ENCODE measurements around the gene LTB4R2. TPM values are rescaled to one million over a fixed set of nuclear protein-coding genes. Genes with fewer than 3 reads are reported as not detected.

The LTB4R2 gene
- total RNA-seq, 6 experiments from 2014 or later = 1.8 to 5.8 (median 3.5) TPM

GRCh38 chr14:24273422-24273998 lies 36.4 kb upstream of the LTB4R2 start:
- ATAC-seq = peak in 1 of 4 donors; percentile 27
- 31% methylated on average over 3 of the region's 3 CpGs for WGBS (ENCODE audit: insufficient coverage, low coverage, low lambda C conversion rate, missing lambda C conversion rate)
- peak in 1 of 3 donors; percentile 48 for DNase-seq
- H3K36me3 ChIP-seq = peaks cover 0 to 7% (median 0%) of the 10 kb centered on the region in 4 donors
- no peak overlapping the region for H3K27ac ChIP-seq
- no peaks in the 10 kb centered on the region for H3K27me3 ChIP-seq
- H3K4me3 ChIP-seq = no peak overlapping the region
- intact Hi-C loops (cut with DNase I) = no loop called here
- peaks cover 0 to 13% (median 1%) of the 10 kb centered on the region in 4 donors for H3K4me1 ChIP-seq
- no peaks in the 10 kb centered on the region for H3K9me3 ChIP-seq
- TF ChIP-seq CTCF (IDR thresholded peaks at IDR 0.05) (peak in 3 of 4 donors; percentile 6 to 35 (median 13)), POLR2A (IDR thresholded peaks at IDR 0.05) (no peak)

GRCh38 chr14:24274101-24274543 lies 35.8 kb upstream of the LTB4R2 start:
- Histone ChIP-seq H3K27me3 (no peaks in the 10 kb centered on the region), H3K4me3 (no peak overlapping the region), H3K4me1 (peaks cover 0 to 13% (median 1%) of the 10 kb centered on the region in 4 donors), H3K36me3 (peaks cover 0 to 1% (median 0%) of the 10 kb centered on the region in 4 donors), H3K27ac (no peak overlapping the region), H3K9me3 (no peaks in the 10 kb centered on the region)
- WGBS (ENCODE audit: insufficient coverage, low coverage, low lambda C conversion rate, missing lambda C conversion rate) = 54% methylated on average over 3 of the region's 3 CpGs
- ATAC-seq (no peak), DNase-seq (no peak)
- intact Hi-C loops (cut with DNase I) = no loop called here
- TF ChIP-seq POLR2A (IDR thresholded peaks at IDR 0.05) (no peak), CTCF (IDR thresholded peaks at IDR 0.05) (no peak)

GRCh38 chr14:24277071-24277470 lies 32.9 kb upstream of the LTB4R2 start:
- DNase-seq = no peak
- Histone ChIP-seq H3K27me3 (no peaks in the 10 kb centered on the region), H3K9me3 (no peaks in the 10 kb centered on the region), H3K4me3 (no peak overlapping the region), H3K27ac (no peak overlapping the region), H3K4me1 (peaks cover 0 to 13% (median 0%) of the 10 kb centered on the region in 4 donors), H3K36me3 (no peaks in the 10 kb centered on the region)
- TF ChIP-seq POLR2A (IDR thresholded peaks at IDR 0.05) (no peak), CTCF (IDR thresholded peaks at IDR 0.05) (no peak)
- ATAC-seq = peak in 1 of 4 donors; percentile 3
- WGBS (ENCODE audit: insufficient coverage, low coverage, low lambda C conversion rate, missing lambda C conversion rate) = 74% methylated on average over 5 of the region's 6 CpGs
- intact Hi-C loops (cut with DNase I) = no loop called here

DNA sequence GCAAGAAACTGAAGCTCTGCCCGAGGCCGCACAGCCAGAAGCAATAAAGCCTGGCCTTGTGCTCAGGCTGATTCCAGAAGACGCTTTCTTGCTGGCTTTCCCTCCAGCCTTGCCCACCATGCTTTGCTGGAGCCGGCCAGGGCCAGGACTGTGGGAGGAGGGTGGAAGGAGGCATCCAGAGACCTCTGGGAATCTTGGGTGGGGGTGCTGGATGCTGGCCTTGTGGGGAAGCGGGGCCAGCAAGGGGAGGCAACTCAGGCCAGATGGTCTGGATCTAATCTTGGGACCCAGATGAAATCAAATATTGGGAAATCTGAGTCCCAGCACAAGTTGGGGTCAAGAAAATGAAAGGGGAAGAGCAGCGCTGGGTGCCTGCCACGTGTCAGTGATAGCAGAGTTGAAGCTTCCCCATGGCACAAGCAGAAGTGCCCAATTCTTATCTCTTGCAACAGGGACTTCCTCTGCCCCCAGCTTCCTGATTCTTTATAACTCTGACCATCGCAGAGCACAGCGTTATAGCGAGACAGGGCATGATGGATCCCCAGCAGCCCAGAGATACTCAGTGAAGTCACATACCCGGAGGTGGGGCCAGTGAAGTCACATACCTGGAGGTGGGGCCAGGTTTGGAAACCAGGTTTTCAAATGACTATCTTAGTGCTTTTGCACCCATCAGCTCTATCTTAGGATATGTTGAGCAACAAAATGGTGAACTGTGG lies 32.2 kb upstream of the LTB4R2 start:
- Histone ChIP-seq H3K27ac (no peak overlapping the region), H3K27me3 (no peaks in the 10 kb centered on the region), H3K4me3 (no peak overlapping the region), H3K36me3 (no peaks in the 10 kb centered on the region), H3K4me1 (peaks cover 0 to 13% (median 0%) of the 10 kb centered on the region in 4 donors), H3K9me3 (no peaks in the 10 kb centered on the region)
- 58% methylated on average over 7 of the region's 11 CpGs for WGBS (ENCODE audit: insufficient coverage, low coverage, low lambda C conversion rate, missing lambda C conversion rate)
- intact Hi-C loops (cut with DNase I) = no loop called here
- TF ChIP-seq CTCF (IDR thresholded peaks at IDR 0.05) = no peak
- TF ChIP-seq POLR2A (IDR thresholded peaks at IDR 0.05) = no peak
- peak; percentile 17 to 51 (median 39) for ATAC-seq
- no peak for DNase-seq

Measured in right lobe of liver (tissue), 6 donors.